GM12875 (cell line): ENCODE measurements around the gene DEFB123.

Experiments
- H3K4me3 ChIP-seq: one replicate; pipeline ENCODE4 v1.5.1; 2011; ENCODE audit warnings: low read depth, low read length, control low read depth
- TF ChIP-seq, protein P1 (sequence below): IDR thresholded peaks from 2 replicates; pipeline ENCODE4 v1.5.1; 2011; ENCODE audit warnings: low read depth, mild to moderate bottlenecking, control low read depth, inconsistent platforms, low read length, moderate library complexity, borderline replicate concordance; ENCODE audit not compliant: insufficient read depth

Gene DEFB123, protein sequence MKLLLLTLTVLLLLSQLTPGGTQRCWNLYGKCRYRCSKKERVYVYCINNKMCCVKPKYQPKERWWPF

DNA sequence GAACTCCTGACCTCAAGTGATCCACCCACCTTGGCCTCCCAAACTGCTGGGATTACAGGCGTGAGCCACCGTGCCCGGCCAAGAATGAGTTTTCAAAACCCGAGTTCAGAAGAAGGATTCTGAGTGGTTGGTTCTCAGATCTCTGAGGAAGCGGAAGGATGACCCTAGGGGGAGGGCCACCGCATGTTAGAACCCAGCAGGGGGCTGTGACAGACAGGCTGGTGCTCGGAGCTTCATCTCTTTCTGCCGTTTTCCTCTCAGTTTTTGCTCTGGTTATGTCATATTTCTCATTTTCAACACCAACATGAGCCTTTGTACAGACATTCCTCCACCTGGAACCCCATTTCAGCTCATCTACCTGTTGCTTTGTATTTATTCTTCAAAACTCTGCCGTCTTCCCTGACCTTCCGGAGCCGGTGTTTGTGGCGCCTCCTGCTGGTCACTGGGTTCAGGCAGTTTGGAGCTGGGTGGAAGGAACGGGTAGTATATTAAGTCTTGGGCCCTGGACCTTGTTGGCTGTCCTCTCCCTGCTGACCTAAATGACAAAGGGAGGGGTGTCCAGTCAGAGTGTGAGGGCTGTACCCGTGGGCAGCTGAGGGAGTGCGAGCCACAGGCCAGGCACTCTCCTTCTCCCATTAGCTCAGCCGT is at the start of gene DEFB123:
DEFB123 (plus strand) TSS at position 621 of the 648 bp plus-strand sequence. CDS start 67 bp downstream, outside the sequence.
- no peak within 1 kb of the TSS for H3K4me3 ChIP-seq
- TF ChIP-seq, protein P1, sequence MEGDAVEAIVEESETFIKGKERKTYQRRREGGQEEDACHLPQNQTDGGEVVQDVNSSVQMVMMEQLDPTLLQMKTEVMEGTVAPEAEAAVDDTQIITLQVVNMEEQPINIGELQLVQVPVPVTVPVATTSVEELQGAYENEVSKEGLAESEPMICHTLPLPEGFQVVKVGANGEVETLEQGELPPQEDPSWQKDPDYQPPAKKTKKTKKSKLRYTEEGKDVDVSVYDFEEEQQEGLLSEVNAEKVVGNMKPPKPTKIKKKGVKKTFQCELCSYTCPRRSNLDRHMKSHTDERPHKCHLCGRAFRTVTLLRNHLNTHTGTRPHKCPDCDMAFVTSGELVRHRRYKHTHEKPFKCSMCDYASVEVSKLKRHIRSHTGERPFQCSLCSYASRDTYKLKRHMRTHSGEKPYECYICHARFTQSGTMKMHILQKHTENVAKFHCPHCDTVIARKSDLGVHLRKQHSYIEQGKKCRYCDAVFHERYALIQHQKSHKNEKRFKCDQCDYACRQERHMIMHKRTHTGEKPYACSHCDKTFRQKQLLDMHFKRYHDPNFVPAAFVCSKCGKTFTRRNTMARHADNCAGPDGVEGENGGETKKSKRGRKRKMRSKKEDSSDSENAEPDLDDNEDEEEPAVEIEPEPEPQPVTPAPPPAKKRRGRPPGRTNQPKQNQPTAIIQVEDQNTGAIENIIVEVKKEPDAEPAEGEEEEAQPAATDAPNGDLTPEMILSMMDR, result peak; percentile 61

DNA sequence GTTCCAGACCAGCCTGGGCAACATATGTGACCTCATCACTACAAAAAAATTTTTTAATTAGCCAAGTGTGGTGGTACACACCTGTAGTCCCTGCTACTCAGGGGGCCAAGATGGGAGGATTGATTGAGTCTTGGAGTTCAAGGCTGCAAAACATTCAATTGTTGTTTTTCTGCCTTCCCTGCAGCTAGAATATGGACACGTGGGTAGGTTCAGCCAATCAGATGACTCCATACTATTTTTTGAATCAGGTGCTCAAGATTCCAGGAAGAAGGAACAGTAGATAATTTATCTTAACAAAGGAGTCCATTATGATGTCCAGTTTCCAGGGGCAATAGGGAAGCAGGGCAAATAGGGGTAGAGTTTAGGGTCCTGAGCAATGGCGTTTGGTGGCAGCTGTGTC is 47.6 kb upstream of the DEFB123 start:
- H3K4me3 ChIP-seq, result no peak overlapping the region
- TF ChIP-seq, protein P1, result no peak

DNA sequence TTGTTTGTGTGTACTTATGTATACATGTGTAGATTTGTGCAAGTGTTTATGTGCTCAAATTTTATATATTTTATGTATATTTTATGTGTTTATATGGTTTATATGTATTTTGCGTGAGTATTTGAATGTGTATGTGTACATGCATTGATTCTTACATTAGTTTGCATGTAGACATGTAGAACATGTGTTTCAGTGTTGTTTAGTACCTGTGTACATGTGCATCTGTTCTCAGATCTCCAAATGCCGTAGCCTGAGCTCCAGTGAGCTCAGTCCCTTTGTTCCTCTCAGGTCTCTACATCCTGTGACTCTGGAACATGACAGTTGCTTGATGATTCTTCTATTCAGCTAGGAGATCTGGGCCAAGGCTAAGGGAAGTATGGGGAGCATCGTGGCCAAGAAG is 45.5 kb upstream of the DEFB123 start:
- TF ChIP-seq, protein P1, result no peak

DNA sequence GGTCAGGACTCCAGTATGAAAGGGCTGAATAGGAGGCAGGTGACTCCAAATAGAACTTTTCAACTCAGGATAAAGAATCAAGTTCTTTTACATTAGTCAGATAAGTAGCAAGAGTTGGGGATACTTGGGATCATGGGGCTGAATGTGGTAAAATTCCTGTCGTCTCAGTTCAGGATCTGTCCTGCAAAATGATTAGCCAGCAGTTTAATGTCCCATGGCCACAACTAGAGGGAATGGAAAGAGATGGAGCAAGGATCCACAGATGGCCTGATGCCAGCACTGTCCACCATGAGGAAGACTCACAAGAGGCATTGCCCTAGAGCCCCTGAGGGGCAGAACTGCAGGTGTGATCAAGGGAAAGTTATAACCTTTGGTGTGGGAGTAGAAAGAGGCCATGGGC is 36.5 kb upstream of the DEFB123 start:
- H3K4me3 ChIP-seq, result no peak overlapping the region
- TF ChIP-seq, protein P1, result no peak

More for the DNA sequence above, 45.5 kb upstream of the DEFB123 start:
- H3K4me3 ChIP-seq, result no peak overlapping the region

DNA sequence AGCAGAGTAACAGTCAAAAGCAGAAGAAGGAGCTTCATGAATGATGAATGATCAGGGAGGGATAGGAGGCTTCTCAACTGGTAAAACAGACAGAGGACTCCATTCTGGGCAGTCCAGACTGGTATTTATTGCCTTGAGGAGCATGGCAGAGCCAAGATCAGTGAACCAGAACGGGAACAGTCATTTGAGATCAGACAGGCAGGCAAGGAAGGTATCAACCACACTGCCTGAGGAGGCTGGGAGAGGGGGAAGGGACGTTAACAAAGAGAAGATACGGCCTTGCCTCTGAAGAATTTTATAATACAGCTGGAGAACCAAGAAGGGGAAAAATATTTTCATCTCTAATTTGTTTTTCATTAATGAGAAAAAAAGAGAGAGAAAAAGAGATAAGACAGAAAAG is 34.3 kb upstream of the DEFB123 start, which contains the start of gene DEFB121:
DEFB121 (minus strand) TSS at position 101 of the 400 bp plus-strand sequence; CDS start at position 38, 63 bp downstream.
- H3K4me3 ChIP-seq, result no peak within 1 kb of the TSS
- TF ChIP-seq, protein P1, result no peak

DNA sequence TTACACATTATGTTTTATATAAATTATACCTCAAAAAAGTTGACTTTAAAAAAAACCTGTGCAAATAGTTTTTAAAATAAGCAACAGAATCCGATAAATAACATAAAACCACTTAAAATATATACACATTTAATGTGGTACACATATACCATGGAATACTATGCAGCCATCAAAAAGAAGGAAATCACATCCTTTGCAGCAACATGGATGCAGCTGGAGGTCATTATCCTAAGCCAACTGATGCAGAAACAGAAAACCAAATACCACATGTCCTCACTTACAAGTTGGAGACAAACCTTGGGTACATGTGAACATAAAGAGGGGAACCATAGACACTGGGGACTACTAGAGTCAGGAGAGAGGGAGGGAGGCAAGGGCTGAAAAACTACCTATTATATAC is 30.4 kb upstream of the DEFB123 start:
- TF ChIP-seq, protein P1, result no peak

DNA sequence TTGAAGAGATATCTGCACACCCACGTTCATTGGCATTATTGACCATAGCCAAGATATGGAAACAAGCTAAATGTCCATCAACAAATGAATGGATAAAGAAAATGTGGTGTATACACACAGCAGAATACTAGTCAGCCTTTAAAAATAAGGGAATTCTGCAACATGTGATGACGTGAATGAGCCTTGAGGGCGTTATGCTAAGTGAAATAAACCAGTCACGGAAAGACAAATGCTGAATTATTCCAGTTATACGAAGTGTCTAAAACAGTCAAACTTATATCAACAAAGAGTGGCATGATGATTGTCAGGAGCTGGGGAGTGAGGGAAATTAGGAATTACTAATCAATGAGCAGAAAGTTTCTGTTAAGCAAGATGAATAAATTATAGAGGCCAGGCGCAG is 26.1 kb upstream of the DEFB123 start:
- no peak overlapping the region for H3K4me3 ChIP-seq
- TF ChIP-seq, protein P1, result no peak

More for the DNA sequence above, 30.4 kb upstream of the DEFB123 start:
- no peak overlapping the region for H3K4me3 ChIP-seq
